IMR-90 (cell line): Measurements from ENCODE around the gene ARHGAP21. TPM values are rescaled to one million over a fixed set of nuclear protein-coding genes. Genes with fewer than 3 reads are reported as not detected.
A peak's percentile ranks its signal among the peaks of the same experiment; 100 is the strongest.

Experiments
- ATAC-seq: fragments of 200-7000 bp; cut with Tn5 transposase; 2 replicates; pipeline ENCODE4 v1.9.1; 2020; ENCODE audit warnings: low read depth, mild to moderate bottlenecking, moderate library complexity
- BruUV-seq: library from RNA; stranded (reverse); fragments of 400-500 nt; replicated peaks from 2 replicates; lab custom pipeline; 2021; lab: Mats Ljungman, UMichigan
- CTCF ChIA-PET: fragments of 300-600 bp; formaldehyde crosslinking; extraction: SDS; loops from one replicate; lab custom pipeline; 2021; ENCODE audit warnings: antibody characterized with exemption; lab: Yijun Ruan, JAX
- POLR2A ChIA-PET: fragments of 300-600 bp; sonication (Branson Sonifier 250); formaldehyde crosslinking; loops from one replicate; lab custom pipeline; 2022; ENCODE audit warnings: antibody characterized with exemption; ENCODE audit not compliant: unreplicated experiment; lab: Charles Lee
- DNase-seq: peaks from one replicate; pipeline ENCODE4 v3.0.0; 2013
- H2AFZ ChIP-seq: replicated peaks from 2 replicates; pipeline ENCODE3; 2013; ENCODE audit warnings: low read length, mild to moderate bottlenecking; ENCODE audit not compliant: poor library complexity
- H2AK5ac ChIP-seq: 2 replicates; pipeline ENCODE4 v1.6.1; 2013; ENCODE audit warnings: low read depth, low read length, inconsistent platforms
- H2AK9ac ChIP-seq: replicated peaks from 2 replicates; pipeline ENCODE3; 2013; ENCODE audit warnings: mild to moderate bottlenecking, low read depth, low read length, moderate library complexity; ENCODE audit not compliant: poor library complexity
- H2BK120ac ChIP-seq: 2 replicates; pipeline ENCODE4 v1.6.1; 2013; ENCODE audit warnings: low read depth, low read length, inconsistent platforms
- H2BK15ac ChIP-seq: 3 replicates; pipeline ENCODE4 v1.6.1; 2013; ENCODE audit warnings: low read depth, low read length, inconsistent platforms
- H2BK20ac ChIP-seq: 2 replicates; pipeline ENCODE4 v1.6.1; 2013; ENCODE audit warnings: low read depth, mild to moderate bottlenecking, inconsistent platforms, low read length, moderate library complexity
- H2BK5ac ChIP-seq: 2 replicates; pipeline ENCODE4 v1.6.1; 2013; ENCODE audit warnings: mild to moderate bottlenecking, low read depth, low read length, inconsistent platforms; ENCODE audit not compliant: poor library complexity, severe bottlenecking
- H3K14ac ChIP-seq: replicated peaks from 2 replicates; pipeline ENCODE4 v1.6.1; 2013; ENCODE audit warnings: low read depth, low read length, inconsistent platforms
- H3K18ac ChIP-seq: 2 replicates; pipeline ENCODE4 v1.6.1; 2013; ENCODE audit warnings: low read depth, low read length, control low read depth
- H3K23ac ChIP-seq: 2 replicates; pipeline ENCODE4 v1.6.1; 2013; ENCODE audit warnings: low read depth, low read length, inconsistent platforms
- H3K27ac ChIP-seq: 2 replicates; pipeline ENCODE4 v1.5.1; 2013; ENCODE audit warnings: mild to moderate bottlenecking, control low read depth, low read length; ENCODE audit not compliant: insufficient read depth
- H3K27me3 ChIP-seq: 2 replicates; pipeline ENCODE4 v1.6.1; 2013; ENCODE audit warnings: low read length; ENCODE audit not compliant: control insufficient read depth, insufficient read depth
- H3K36me3 ChIP-seq: 2 replicates; pipeline ENCODE4 v1.6.1; 2013; ENCODE audit warnings: low read length, mixed read lengths; ENCODE audit not compliant: control insufficient read depth, insufficient read depth
- H3K4ac ChIP-seq: 2 replicates; pipeline ENCODE4 v1.6.1; 2013; ENCODE audit warnings: low read depth, low read length, inconsistent platforms
- H3K4me1 ChIP-seq: 2 replicates; pipeline ENCODE4 v1.6.1; 2013; ENCODE audit warnings: low read length, mixed read lengths; ENCODE audit not compliant: control insufficient read depth, insufficient read depth
- H3K4me2 ChIP-seq: 2 replicates; pipeline ENCODE4 v1.6.1; 2013; ENCODE audit warnings: low read depth, mild to moderate bottlenecking, control low read depth, low read length, moderate library complexity
- H3K4me3 ChIP-seq: 2 replicates; pipeline ENCODE4 v1.5.1; 2013; ENCODE audit warnings: low read depth, mild to moderate bottlenecking, control low read depth, low read length, moderate library complexity; ENCODE audit not compliant: insufficient read depth
- H3K56ac ChIP-seq: 2 replicates; pipeline ENCODE4 v1.6.1; 2013; ENCODE audit warnings: low read length, inconsistent platforms; ENCODE audit not compliant: insufficient read depth; ENCODE audit errors: extremely low read depth
- H3K79me1 ChIP-seq, 2 experiments: 2 replicates each; pipeline ENCODE4 v1.6.1; 2013; ENCODE audit warnings: low read length in 2 of 2, inconsistent platforms in 1 of 2, low read depth in 1 of 2
- H3K9ac ChIP-seq: 2 replicates; pipeline ENCODE4 v1.6.1; 2013; ENCODE audit warnings: low read depth, low read length, control low read depth
- H3K9me1 ChIP-seq: 2 replicates; pipeline ENCODE4 v1.6.1; 2013; ENCODE audit warnings: low read length, inconsistent platforms; ENCODE audit not compliant: insufficient read depth
- H3K9me3 ChIP-seq: 2 replicates; pipeline ENCODE4 v1.6.1; 2013; ENCODE audit warnings: low read length; ENCODE audit not compliant: control insufficient read depth, insufficient read depth
- H4K20me1 ChIP-seq: 2 replicates; pipeline ENCODE4 v1.6.1; 2013; ENCODE audit warnings: low read length, inconsistent platforms; ENCODE audit not compliant: insufficient read depth
- H4K5ac ChIP-seq: 2 replicates; pipeline ENCODE4 v1.6.1; 2013; ENCODE audit warnings: mild to moderate bottlenecking, low read depth, low read length, control low read depth
- H4K8ac ChIP-seq, 2 experiments: 2 replicates each; pipeline ENCODE4 v1.6.1; 2013; ENCODE audit warnings: low read depth in 2 of 2, low read length in 2 of 2, control low read depth in 1 of 2, inconsistent platforms in 1 of 2
- H4K91ac ChIP-seq: 2 replicates; pipeline ENCODE4 v1.6.1; 2013; ENCODE audit warnings: low read depth, low read length, inconsistent platforms; ENCODE audit not compliant: insufficient read depth
- BHLHE40 ChIP-seq: fragments of 150-350 bp; IDR thresholded peaks from 2 replicates; pipeline ENCODE4 v1.6.1; 2016; ENCODE audit warnings: mild to moderate bottlenecking, low read depth, low read length
- CEBPB ChIP-seq: IDR thresholded peaks from 2 replicates; pipeline ENCODE4 v1.6.1; 2012; ENCODE audit warnings: low read depth, low read length, improper control_type of control experiment
- FOS ChIP-seq: fragments of 150-350 bp; IDR thresholded peaks from 2 replicates; pipeline ENCODE4 v1.6.1; 2016; ENCODE audit warnings: low read depth, low read length
- WGBS, 2 experiments: methylation state at CpG; one replicate each; pipeline versions ENCODE4 v1.1.5 to v1.1.7; 2013; ENCODE audit warnings: missing lambda C conversion rate in 2 of 2; ENCODE audit not compliant: insufficient read length in 1 of 2; ENCODE audit errors: extremely low coverage in 2 of 2; 5-methylcytosine and 5-hydroxymethylcytosine counted together
- dilution Hi-C: fragments of 300-500 bp; cut with HindIII; formaldehyde crosslinking; loops from one replicate; pipeline ENCODE4 v1.14.3; 2018; ENCODE audit warnings: low sequenced_read_pairs; ENCODE audit not compliant: unreplicated experiment
- in situ Hi-C: fragments of 300-500 bp; cut with MboI; formaldehyde crosslinking; loops from 3 replicates; pipeline ENCODE4 v1.14.3; 2019; ENCODE audit warnings: low sequenced_read_pairs, inconsistent platforms, mixed read lengths
- intact Hi-C: fragments of 100-400 bp; cut with micrococcal nuclease; formaldehyde crosslinking; loops from 2 replicates; pipeline ENCODE4 v1.10.0; 2022
- polyA plus RNA-seq, 3 experiments: library from polyadenylated mRNA; depleted of rRNA; stranded (reverse); fragments of >200 nt; gene quantifications; 2 replicates each; pipeline ENCODE4 v1.2.3, GENCODE V29; 2012; ENCODE audit warnings: low replicate concordance in 1 of 3
- total RNA-seq: library from RNA; depleted of rRNA; stranded (reverse); fragments of >200 nt; gene quantifications from 2 replicates; pipeline ENCODE4 v1.2.3, GENCODE V29; 2012

Gene ARHGAP21
- total and polyA plus RNA-seq, 2 of the 4 experiments (the other 2 are of a cell fraction): 43.3 to 94.3 TPM

- ChIA-PET CTCF (no interaction called here), POLR2A (no interaction called here)
- Histone ChIP-seq H3K9me3 (no peaks in the 10 kb centered on the region), H2BK120ac (peak overlapping the region; percentile 94), H4K8ac (peak overlapping the region; percentile 23 to 90; a peak in 3 of 4 replicates), H3K4me3 (peak overlapping the region; percentile 1; the same call in 1 of the 2 replicates), H3K36me3 (peaks cover 6% of the 10 kb centered on the region), H3K56ac (peak overlapping the region; percentile 69), H3K27me3 (no peaks in the 10 kb centered on the region), H3K14ac (peak overlapping the region; percentile 97), H3K79me1 (peaks cover 0 to 35% of the 10 kb centered on the region in 2 experiments; a peak in 2 of 4 replicates), H3K4ac (peak overlapping the region; percentile 91), H3K23ac (peak overlapping the region; percentile 89), H3K9ac (peak overlapping the region; percentile 57; the same call in 1 of the 2 replicates), H2AK9ac (peak overlapping the region; percentile 32), H3K27ac (peak overlapping the region; percentile 73), H4K20me1 (peaks cover 44% of the 10 kb centered on the region), H4K91ac (peak overlapping the region; percentile 85), H3K4me1 (peaks cover 17% of the 10 kb centered on the region), H2BK20ac (peak overlapping the region; percentile 98), H2BK15ac (peak overlapping the region; percentile 82), H2AFZ (no peak overlapping the region), H3K9me1 (peaks cover 12% of the 10 kb centered on the region), H2BK5ac (peak overlapping the region; percentile 87), H2AK5ac (peak overlapping the region; percentile 94), H4K5ac (peak overlapping the region; percentile 80), H3K18ac (peak overlapping the region; percentile 63), H3K4me2 (peak overlapping the region; percentile 71)
- ATAC-seq: peak; percentile 63
- DNase-seq: peak; percentile 90
- intact Hi-C loops: loop anchor here (2.0 kb wide), 1 partner anchor 273 kb away; no protein-coding TSS in a partner anchor
- dilution Hi-C loops: no loop called here
- 0 out of 2 replicates have a peak, but pooled peaks have one; percentile 30 for TF ChIP-seq FOS
- TF ChIP-seq CEBPB: peak; percentile 81
- no peak for TF ChIP-seq BHLHE40
- 87% methylated on average over 7 of the region's 10 CpGs; no CpG with 5 or more reads in 1 of the 2 experiments for WGBS, 2 experiments
- in situ Hi-C loops: loop anchor here (25.0 kb wide), 1 partner anchor 244 kb away; the partner anchor contains the start of gene PRTFDC1
- BruUV-seq: TSS peak; percentile 2
Measured at GRCh38 chr10:24718031-24718855, 5.4 kb downstream of the ARHGAP21 start.
